Smooth muscle cell (in vitro differentiated cells): ENCODE data around the gene RPS2. TPM values are rescaled to one million over a fixed set of nuclear protein-coding genes. Genes with fewer than 3 reads are reported as not detected.

Experiments
- DNase-seq: peaks from one replicate; lab custom pipeline; 2025; ENCODE audit not compliant: unreplicated experiment; lab: John Stamatoyannopoulos, UW
- H2AFZ ChIP-seq: fragments of 200-600 bp; sonication (generic); 2 replicates; pipeline ENCODE4 v1.6.0; 2016; ENCODE audit warnings: antibody characterized with exemption, low read depth, mild to moderate bottlenecking
- H3F3A ChIP-seq: fragments of 200-600 bp; sonication (generic); 2 replicates; pipeline ENCODE4 v1.6.0; 2017; ENCODE audit warnings: antibody characterized with exemption, low read depth
- H3K27ac ChIP-seq: fragments of 200-600 bp; sonication (generic); 2 replicates; pipeline ENCODE4 v1.5.1; 2016; ENCODE audit warnings: low read depth, mild to moderate bottlenecking
- H3K27me3 ChIP-seq: fragments of 200-600 bp; sonication (generic); 2 replicates; pipeline ENCODE4 v1.6.1; 2016; ENCODE audit warnings: low read depth, mild to moderate bottlenecking
- H3K36me3 ChIP-seq: fragments of 200-600 bp; sonication (generic); 2 replicates; pipeline ENCODE4 v1.5.1; 2016; ENCODE audit warnings: low read depth
- H3K4me1 ChIP-seq: fragments of 200-600 bp; sonication (generic); 2 replicates; pipeline ENCODE4 v1.5.1; 2016; ENCODE audit warnings: low read depth
- H3K4me2 ChIP-seq: fragments of 200-600 bp; sonication (generic); 2 replicates; pipeline ENCODE4 v1.6.0; 2016; ENCODE audit warnings: mild to moderate bottlenecking
- H3K4me3 ChIP-seq: fragments of 200-600 bp; sonication (generic); 2 replicates; pipeline ENCODE4 v1.5.1; 2016; ENCODE audit warnings: mild to moderate bottlenecking
- H3K79me2 ChIP-seq: fragments of 200-600 bp; sonication (generic); 2 replicates; pipeline ENCODE4 v1.6.0; 2016; ENCODE audit warnings: low read depth, mild to moderate bottlenecking
- H3K9ac ChIP-seq: fragments of 200-600 bp; sonication (generic); 2 replicates; pipeline ENCODE4 v1.6.0; 2016; ENCODE audit warnings: low read depth
- H3K9me3 ChIP-seq: fragments of 200-600 bp; sonication (generic); replicated peaks from 2 replicates; pipeline ENCODE4 v1.5.1; 2016; ENCODE audit warnings: low read depth
- H4K20me1 ChIP-seq: fragments of 200-600 bp; sonication (generic); 2 replicates; pipeline ENCODE4 v1.6.0; 2016; ENCODE audit warnings: low read depth
- CTCF ChIP-seq: fragments of 200-600 bp; sonication (generic); IDR thresholded peaks from 2 replicates; pipeline ENCODE4 v1.5.1; 2017; ENCODE audit warnings: borderline replicate concordance, mild to moderate bottlenecking, antibody characterized with exemption; ENCODE audit not compliant: insufficient read depth, poor library complexity, severe bottlenecking
- WGBS: methylation state at CpG from one replicate; pipeline ENCODE4 v1.1.7; 2016; ENCODE audit warnings: low lambda C conversion rate; 5-methylcytosine and 5-hydroxymethylcytosine counted together
- polyA plus RNA-seq: library from polyadenylated mRNA; unstranded; fragments of >200 nt; fragmentation: Nextera tagmentation; extraction: Ambion mirVana; gene quantifications from 2 replicates; pipeline ENCODE4 v1.2.1, GENCODE V29; 2016
- small RNA-seq: library from RNA; depleted of rRNA; stranded (forward); fragments of <200 nt; gene quantifications from one replicate; pipeline ENCODE3, GENCODE V24; 2014
- total RNA-seq: library from RNA; depleted of rRNA; stranded (reverse); fragments of >200 nt; gene quantifications from 2 replicates; pipeline ENCODE4 v1.2.3, GENCODE V29; 2014

Gene RPS2
- total and polyA plus RNA-seq, 2 experiments from 2014 or later: 2,041 to 2,576 TPM

- no peak overlapping the region for H2AFZ ChIP-seq
- H3K9ac ChIP-seq: no peak overlapping the region
- DNase-seq: no peak
These were observed 50.5 kb downstream of the RPS2 start for GRCh38 chr16:1914084-1914608.

GRCh38 chr16:1913327-1914083 is 51.1 kb downstream of the RPS2 start:
- Histone ChIP-seq H3K27me3 (peaks cover 23% of the 10 kb centered on the region), H3K9me3 (no peaks in the 10 kb centered on the region), H3K9ac (no peak overlapping the region), H3K27ac (no peak overlapping the region), H3K4me1 (peaks cover 10% of the 10 kb centered on the region), H2AFZ (no peak overlapping the region), H3K4me2 (no peak overlapping the region), H3K79me2 (no peaks in the 10 kb centered on the region), H4K20me1 (no peaks in the 10 kb centered on the region), H3K36me3 (no peaks in the 10 kb centered on the region), H3K4me3 (no peak overlapping the region), H3F3A (no peaks in the 10 kb centered on the region)
- TF ChIP-seq CTCF: no peak
- no peak for DNase-seq
- 77% methylated on average over 19 of the region's 21 CpGs for WGBS

More at GRCh38 chr16:1914084-1914608, 50.5 kb downstream of the RPS2 start:
- Histone ChIP-seq H3K36me3 (no peaks in the 10 kb centered on the region), H3K4me2 (no peak overlapping the region), H3K27me3 (peaks cover 30% of the 10 kb centered on the region), H3K79me2 (no peaks in the 10 kb centered on the region), H3K4me3 (no peak overlapping the region), H3K9me3 (no peaks in the 10 kb centered on the region), H3F3A (no peaks in the 10 kb centered on the region), H4K20me1 (no peaks in the 10 kb centered on the region), H3K27ac (no peak overlapping the region), H3K4me1 (peaks cover 10% of the 10 kb centered on the region)
- 71% methylated on average over 14 of the region's 15 CpGs for WGBS
- TF ChIP-seq CTCF: no peak

- no peak overlapping the region for H3K9ac ChIP-seq
- H3K27me3 ChIP-seq: peaks cover 14% of the 10 kb centered on the region
These were observed 52.4 kb downstream of the RPS2 start for GRCh38 chr16:1912215-1912543.

More at GRCh38 chr16:1912215-1912543, 52.4 kb downstream of the RPS2 start:
- H3K27ac ChIP-seq: no peak overlapping the region
- H3K4me2 ChIP-seq: no peak overlapping the region
- no peaks in the 10 kb centered on the region for H3K9me3 ChIP-seq
- DNase-seq: no peak
- peaks cover 5% of the 10 kb centered on the region for H3K4me1 ChIP-seq
- no peak overlapping the region for H2AFZ ChIP-seq
- H3K4me3 ChIP-seq: no peak overlapping the region
- H3F3A ChIP-seq: no peaks in the 10 kb centered on the region
- 93% methylated on average over 17 of the region's 17 CpGs for WGBS
- H3K79me2 ChIP-seq: no peaks in the 10 kb centered on the region
- TF ChIP-seq CTCF: no peak
- no peaks in the 10 kb centered on the region for H3K36me3 ChIP-seq
- no peaks in the 10 kb centered on the region for H4K20me1 ChIP-seq

Small RNA genes within 50 kb of the gene (small RNA-seq; reads per million reads assigned to genes)
- gene AC005363.2: not detected
- gene RN7SL219P: not detected
- not detected for gene SNORA10
- not detected for gene SNORA64

Other genes with a start within 250 kb of the RPS2 start
- 38.0 and 56.7 TPM in 2 replicates for gene NME3, start 193.3 kb downstream of the RPS2 start, total RNA-seq
- gene NME3, start 193.3 kb downstream of the RPS2 start, polyA plus RNA-seq: 85.4 and 94.3 TPM in 2 replicates
- 3.6 and 4.4 TPM in 2 replicates for gene EME2, start 192.0 kb downstream of the RPS2 start, total RNA-seq
- 3.8 and 7.6 TPM in 2 replicates for gene EME2, start 192.0 kb downstream of the RPS2 start, polyA plus RNA-seq
- gene MRPS34, start 191.7 kb downstream of the RPS2 start, total RNA-seq: 56.7 and 62.9 TPM in 2 replicates
- gene MRPS34, start 191.7 kb downstream of the RPS2 start, polyA plus RNA-seq: 111 and 122 TPM in 2 replicates
- gene SPSB3, start 182.3 kb downstream of the RPS2 start, total RNA-seq: 23.0 and 25.1 TPM in 2 replicates
- gene SPSB3, start 182.3 kb downstream of the RPS2 start, polyA plus RNA-seq: 49.8 and 60.3 TPM in 2 replicates
- gene NUBP2, start 181.9 kb downstream of the RPS2 start, total RNA-seq: 32.9 and 48.0 TPM in 2 replicates
- 80.8 and 86.7 TPM in 2 replicates for gene NUBP2, start 181.9 kb downstream of the RPS2 start, polyA plus RNA-seq
- 0.58 TPM in 1 of 2 replicates, not detected in the other for gene IGFALS, start 171.1 kb downstream of the RPS2 start, total RNA-seq
- gene IGFALS, start 171.1 kb downstream of the RPS2 start, polyA plus RNA-seq: 0.45 TPM in 1 of 2 replicates, not detected in the other
- 20.7 and 20.9 TPM in 2 replicates for gene HAGH, start 138.0 kb downstream of the RPS2 start, total RNA-seq
- gene HAGH, start 138.0 kb downstream of the RPS2 start, polyA plus RNA-seq: 42.6 and 43.0 TPM in 2 replicates
- gene FAHD1, start 137.6 kb downstream of the RPS2 start, total RNA-seq: 25.0 and 32.4 TPM in 2 replicates
- gene FAHD1, start 137.6 kb downstream of the RPS2 start, polyA plus RNA-seq: 32.4 and 32.8 TPM in 2 replicates
- 0.18 and 0.22 TPM in 2 replicates for gene MEIOB, start 92.7 kb downstream of the RPS2 start, total RNA-seq
- 1.7 TPM in 1 of 2 replicates, not detected in the other for gene MEIOB, start 92.7 kb downstream of the RPS2 start, polyA plus RNA-seq
- not detected in 2 replicates for gene HS3ST6, start 46.4 kb downstream of the RPS2 start, total RNA-seq
- not detected in 2 replicates for gene HS3ST6, start 46.4 kb downstream of the RPS2 start, polyA plus RNA-seq
- 9.4 and 9.9 TPM in 2 replicates for gene MSRB1, start 21.6 kb downstream of the RPS2 start, total RNA-seq
- gene MSRB1, start 21.6 kb downstream of the RPS2 start, polyA plus RNA-seq: 21.8 TPM in 2 replicates
- gene RPL3L, start 10.1 kb downstream of the RPS2 start, total RNA-seq: not detected in 2 replicates
- gene RPL3L, start 10.1 kb downstream of the RPS2 start, polyA plus RNA-seq: 0.21 TPM in 1 of 2 replicates, not detected in the other
- 125 and 176 TPM in 2 replicates for gene NDUFB10, start 5.3 kb downstream of the RPS2 start, total RNA-seq
- 278 and 295 TPM in 2 replicates for gene NDUFB10, start 5.3 kb downstream of the RPS2 start, polyA plus RNA-seq
- gene RNF151, start 2.0 kb upstream of the RPS2 start, total RNA-seq: not detected in 2 replicates
- not detected in 2 replicates for gene RNF151, start 2.0 kb upstream of the RPS2 start, polyA plus RNA-seq
- gene TBL3, start 7.2 kb upstream of the RPS2 start, total RNA-seq: 25.8 and 28.5 TPM in 2 replicates
- gene TBL3, start 7.2 kb upstream of the RPS2 start, polyA plus RNA-seq: 62.0 and 81.7 TPM in 2 replicates
- 0.13 TPM in 1 of 2 replicates, not detected in the other for gene NOXO1, start 16.6 kb upstream of the RPS2 start, total RNA-seq
- 0.35 and 1.7 TPM in 2 replicates for gene NOXO1, start 16.6 kb upstream of the RPS2 start, polyA plus RNA-seq
- 12.1 and 15.1 TPM in 2 replicates for gene GFER, start 19.4 kb upstream of the RPS2 start, total RNA-seq
- gene GFER, start 19.4 kb upstream of the RPS2 start, polyA plus RNA-seq: 33.5 and 41.2 TPM in 2 replicates
- gene SYNGR3, start 25.1 kb upstream of the RPS2 start, total RNA-seq: 3.0 and 4.4 TPM in 2 replicates
- gene SYNGR3, start 25.1 kb upstream of the RPS2 start, polyA plus RNA-seq: 8.7 and 16.8 TPM in 2 replicates
- gene ZNF598, start 45.0 kb upstream of the RPS2 start, total RNA-seq: 23.2 and 27.2 TPM in 2 replicates
- 27.9 and 32.7 TPM in 2 replicates for gene ZNF598, start 45.0 kb upstream of the RPS2 start, polyA plus RNA-seq
- 13.1 and 30.9 TPM in 2 replicates for gene NPW, start 55.0 kb upstream of the RPS2 start, total RNA-seq
- 185 and 193 TPM in 2 replicates for gene NPW, start 55.0 kb upstream of the RPS2 start, polyA plus RNA-seq
- 14.4 and 21.8 TPM in 2 replicates for gene NHERF2, start 62.1 kb upstream of the RPS2 start, total RNA-seq
- gene NHERF2, start 62.1 kb upstream of the RPS2 start, polyA plus RNA-seq: 40.2 and 56.8 TPM in 2 replicates
- 14.6 and 23.8 TPM in 2 replicates for gene NTHL1, start 83.0 kb upstream of the RPS2 start, total RNA-seq
- gene NTHL1, start 83.0 kb upstream of the RPS2 start, polyA plus RNA-seq: 36.5 and 39.3 TPM in 2 replicates
- 29.7 and 64.5 TPM in 2 replicates for gene TSC2, start 83.2 kb upstream of the RPS2 start, total RNA-seq
- 74.7 and 110 TPM in 2 replicates for gene TSC2, start 83.2 kb upstream of the RPS2 start, polyA plus RNA-seq
- 68.2 and 70.1 TPM in 2 replicates for gene PKD1, start 171.1 kb upstream of the RPS2 start, total RNA-seq
- gene PKD1, start 171.1 kb upstream of the RPS2 start, polyA plus RNA-seq: 47.9 and 71.3 TPM in 2 replicates
- gene RAB26, start 183.8 kb upstream of the RPS2 start, total RNA-seq: not detected in 2 replicates
- 1.3 and 3.4 TPM in 2 replicates for gene RAB26, start 183.8 kb upstream of the RPS2 start, polyA plus RNA-seq
- 52.6 and 59.9 TPM in 2 replicates for gene TRAF7, start 191.0 kb upstream of the RPS2 start, total RNA-seq
- gene TRAF7, start 191.0 kb upstream of the RPS2 start, polyA plus RNA-seq: 27.5 and 28.0 TPM in 2 replicates
- gene CASKIN1, start 231.8 kb upstream of the RPS2 start, total RNA-seq: 0.45 TPM in 2 replicates
- 0.09 and 0.77 TPM in 2 replicates for gene CASKIN1, start 231.8 kb upstream of the RPS2 start, polyA plus RNA-seq
- 37.2 and 38.1 TPM in 2 replicates for gene MLST8, start 240.6 kb upstream of the RPS2 start, total RNA-seq
- 61.8 and 67.0 TPM in 2 replicates for gene MLST8, start 240.6 kb upstream of the RPS2 start, polyA plus RNA-seq
- gene BRICD5, start 246.0 kb upstream of the RPS2 start, total RNA-seq: 2.0 and 2.4 TPM in 2 replicates
- 4.7 and 14.1 TPM in 2 replicates for gene BRICD5, start 246.0 kb upstream of the RPS2 start, polyA plus RNA-seq